SK-N-SH treated with all-trans-retinoic acid at 6 μM for 48 hours (cell line): ENCODE data around the gene TNFRSF1B.

Experiments
- ESRRG ChIP-seq: fragments of 250-450 bp; sonication (Bioruptor Pico); IDR thresholded peaks from 2 replicates; pipeline ENCODE4 v1.6.1; 2021; ENCODE audit warnings: mild to moderate bottlenecking
- RARB ChIP-seq: fragments of 250-450 bp; sonication (Bioruptor Pico); IDR thresholded peaks from 2 replicates; pipeline ENCODE4 v1.8.0; 2021; ENCODE audit warnings: mild to moderate bottlenecking, moderate library complexity
- ZFP3 ChIP-seq: fragments of 250-450 bp; sonication (Bioruptor Pico); IDR thresholded peaks from 2 replicates; pipeline ENCODE4 v1.5.0; 2020; ENCODE audit warnings: mild to moderate bottlenecking, moderate library complexity
- ZFP30 ChIP-seq: fragments of 450-650 bp; formaldehyde crosslinking; IDR thresholded peaks from 2 replicates; pipeline ENCODE4 v1.5.0; 2022; ENCODE audit warnings: mild to moderate bottlenecking, moderate library complexity
- ZNF70 ChIP-seq: fragments of 450-650 bp; formaldehyde crosslinking; IDR thresholded peaks from 2 replicates; pipeline ENCODE4 v1.5.0; 2020; ENCODE audit warnings: mild to moderate bottlenecking, moderate library complexity
- TF ChIP-seq, protein P1 (sequence below): fragments of 250-450 bp; sonication (Bioruptor Pico); IDR thresholded peaks from 2 replicates; pipeline ENCODE4 v1.5.1; 2021; ENCODE audit warnings: mild to moderate bottlenecking, moderate library complexity
- TF ChIP-seq, protein P2 (sequence below): fragments of 250-450 bp; sonication (Bioruptor Pico); IDR thresholded peaks from 2 replicates; pipeline ENCODE4 v1.8.0; 2020; ENCODE audit warnings: mild to moderate bottlenecking, moderate library complexity, borderline replicate concordance

DNA sequence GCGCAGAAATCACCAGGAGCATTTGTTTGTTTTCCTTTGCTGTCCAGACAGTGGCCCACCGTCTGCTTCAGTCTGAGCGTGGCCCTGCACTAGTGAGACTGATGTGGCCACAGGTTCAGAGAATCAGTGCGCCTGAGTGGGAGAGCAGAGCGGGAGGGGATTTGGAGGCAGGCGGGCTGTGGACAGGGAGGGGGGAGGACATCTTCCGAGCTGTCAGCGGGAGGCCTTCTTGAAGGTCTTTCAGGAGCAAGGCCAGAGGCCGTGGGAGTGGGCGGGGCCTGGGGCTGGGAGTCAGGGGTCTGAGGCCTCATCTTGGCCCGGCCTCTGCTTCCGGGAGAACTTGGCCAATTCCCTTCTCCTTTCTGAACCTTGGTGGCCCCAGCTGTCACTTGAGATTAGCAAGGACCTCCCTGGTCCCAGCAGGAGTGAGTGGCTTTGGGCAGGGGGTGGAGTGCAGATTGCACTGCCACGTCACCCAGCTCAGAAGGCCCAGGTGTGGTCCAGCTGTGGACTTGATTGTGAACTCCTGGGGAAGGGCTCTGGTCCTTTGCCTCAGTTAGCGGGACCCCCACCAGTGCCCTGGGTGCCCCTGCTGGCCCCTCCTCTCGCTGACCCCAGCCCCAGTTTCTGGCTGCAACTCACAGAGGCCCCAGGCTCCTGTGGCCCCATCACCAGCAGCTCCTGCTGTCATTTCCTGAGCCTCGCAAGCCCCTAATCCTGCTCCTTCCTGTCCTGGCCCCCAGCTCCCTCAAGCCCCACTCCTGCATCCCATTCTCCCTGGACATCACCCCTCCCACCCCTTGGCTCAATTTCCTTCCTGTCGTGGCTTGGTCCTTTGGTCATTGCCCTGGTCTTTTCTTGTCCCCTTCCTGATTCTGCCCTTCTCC, 8.4 kb downstream of the TNFRSF1B start:
- TF ChIP-seq, protein P1, sequence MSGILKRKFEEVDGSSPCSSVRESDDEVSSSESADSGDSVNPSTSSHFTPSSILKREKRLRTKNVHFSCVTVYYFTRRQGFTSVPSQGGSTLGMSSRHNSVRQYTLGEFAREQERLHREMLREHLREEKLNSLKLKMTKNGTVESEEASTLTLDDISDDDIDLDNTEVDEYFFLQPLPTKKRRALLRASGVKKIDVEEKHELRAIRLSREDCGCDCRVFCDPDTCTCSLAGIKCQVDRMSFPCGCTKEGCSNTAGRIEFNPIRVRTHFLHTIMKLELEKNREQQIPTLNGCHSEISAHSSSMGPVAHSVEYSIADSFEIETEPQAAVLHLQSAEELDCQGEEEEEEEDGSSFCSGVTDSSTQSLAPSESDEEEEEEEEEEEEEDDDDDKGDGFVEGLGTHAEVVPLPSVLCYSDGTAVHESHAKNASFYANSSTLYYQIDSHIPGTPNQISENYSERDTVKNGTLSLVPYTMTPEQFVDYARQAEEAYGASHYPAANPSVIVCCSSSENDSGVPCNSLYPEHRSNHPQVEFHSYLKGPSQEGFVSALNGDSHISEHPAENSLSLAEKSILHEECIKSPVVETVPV (CRISPR knock-in tag), result no peak
- TF ChIP-seq ZFP30 (no peak), ZFP3 (CRISPR knock-in tag) (no peak), RARB (CRISPR knock-in tag) (no peak), ESRRG (CRISPR knock-in tag) (no peak), ZNF70 (CRISPR knock-in tag) (no peak)
- TF ChIP-seq, protein P2, sequence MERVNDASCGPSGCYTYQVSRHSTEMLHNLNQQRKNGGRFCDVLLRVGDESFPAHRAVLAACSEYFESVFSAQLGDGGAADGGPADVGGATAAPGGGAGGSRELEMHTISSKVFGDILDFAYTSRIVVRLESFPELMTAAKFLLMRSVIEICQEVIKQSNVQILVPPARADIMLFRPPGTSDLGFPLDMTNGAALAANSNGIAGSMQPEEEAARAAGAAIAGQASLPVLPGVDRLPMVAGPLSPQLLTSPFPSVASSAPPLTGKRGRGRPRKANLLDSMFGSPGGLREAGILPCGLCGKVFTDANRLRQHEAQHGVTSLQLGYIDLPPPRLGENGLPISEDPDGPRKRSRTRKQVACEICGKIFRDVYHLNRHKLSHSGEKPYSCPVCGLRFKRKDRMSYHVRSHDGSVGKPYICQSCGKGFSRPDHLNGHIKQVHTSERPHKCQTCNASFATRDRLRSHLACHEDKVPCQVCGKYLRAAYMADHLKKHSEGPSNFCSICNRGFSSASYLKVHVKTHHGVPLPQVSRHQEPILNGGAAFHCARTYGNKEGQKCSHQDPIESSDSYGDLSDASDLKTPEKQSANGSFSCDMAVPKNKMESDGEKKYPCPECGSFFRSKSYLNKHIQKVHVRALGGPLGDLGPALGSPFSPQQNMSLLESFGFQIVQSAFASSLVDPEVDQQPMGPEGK, result no peak
